ENCODE data around the gene AOPEP. TPM values are rescaled to one million over a fixed set of nuclear protein-coding genes. Genes with fewer than 3 reads are reported as not detected.

The AOPEP gene
- total and polyA plus RNA-seq, 2 of the 13 experiments (the other 11 are each of a cell fraction or from before 2014, with no cell fraction given) = 22.2 to 41.6 TPM

DNA sequence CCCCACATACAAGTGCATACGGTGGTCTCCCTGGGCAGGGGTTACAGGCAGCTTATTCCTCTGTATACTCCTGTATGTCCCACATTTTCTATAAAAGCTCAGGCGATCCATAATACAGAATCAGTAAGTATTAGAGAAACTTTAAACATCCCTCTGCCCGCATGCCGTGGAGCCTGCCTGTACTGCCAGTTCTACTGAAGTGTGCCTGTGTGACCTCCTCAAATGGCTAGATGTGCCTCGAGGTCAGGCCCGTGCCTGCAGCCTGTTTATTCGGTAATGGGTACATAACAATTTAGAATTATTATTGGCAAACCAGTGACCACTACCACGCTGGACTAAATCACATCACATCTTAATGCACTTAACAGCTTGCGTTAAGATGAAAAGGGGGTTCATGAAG lies 400.2 kb downstream of the AOPEP start:
- no peaks in the 10 kb centered on the region for H3K27me3 ChIP-seq (ENCODE audit: control insufficient read depth in 1 of 2, insufficient read depth in 2 of 2, low read length in 2 of 2)
- H3K9ac ChIP-seq (ENCODE audit: insufficient read depth, low read depth, low read length) = no peak overlapping the region
- intact Hi-C loops (cut with micrococcal nuclease; ENCODE audit: unreplicated experiment) (no loop called here), in situ Hi-C loops (cut with HindIII; ENCODE audit: extremely low pct_ligation_motif_present, low pct_unique_long_range_greater_than_20kb) (no loop called here)
- no peak for DNase-seq (ENCODE audit: low spot score)
- ChIA-PET POLR2A (interaction anchor here (1.4 kb wide), 1 partner anchor 119 kb away, joined by 3 read pairs; no protein-coding TSS in a partner anchor), CTCF (ENCODE audit: low intra/inter-chr PET ratio, low total read pairs) (interaction anchor here (1.5 to 2.7 kb wide), 2 partner anchors 445 to 458 kb away, joined by 6 to 14 read pairs; no protein-coding TSS in a partner anchor)
- peaks cover 24% of the 10 kb centered on the region for H3K4me1 ChIP-seq (ENCODE audit: insufficient read depth, low read length)
- no peak for FAIRE-seq
- H3K36me3 ChIP-seq (replicated peaks in 1 of 2; ENCODE audit: control insufficient read depth in 1 of 2, insufficient read depth in 2 of 2, low read length in 2 of 2) = no peaks in the 10 kb centered on the region; a peak in 1 of 5 replicates
- H3K9me3 ChIP-seq (ENCODE audit: low read length) = no peaks in the 10 kb centered on the region
- no peak overlapping the region for H2AFZ ChIP-seq (ENCODE audit: low read length)
- H3K4me2 ChIP-seq (ENCODE audit: low read depth, low read length) = no peak overlapping the region
- no peak for ATAC-seq
- H3K4me3 ChIP-seq (replicated peaks in 1 of 3; ENCODE audit: insufficient read depth in 1 of 3, low read depth in 2 of 3, low read length in 3 of 3) = no peak overlapping the region
- no TSS peak for BruUV-seq (replicated peaks)
- H3K27ac ChIP-seq (ENCODE audit: extremely low read length, insufficient read depth, low read length) = no peak overlapping the region
- H4K20me1 ChIP-seq (ENCODE audit: insufficient read depth, low read length) = no peaks in the 10 kb centered on the region
- 92% methylated on average over 9 of the region's 9 CpGs for WGBS (ENCODE audit: low lambda C conversion rate)
- H3K79me2 ChIP-seq (ENCODE audit: insufficient read depth, low read length) = no peaks in the 10 kb centered on the region
- TF ChIP-seq CCDC6 (CRISPR knock-in tag; IDR thresholded peaks at IDR 0.05) (no peak), GPBP1L1 (CRISPR knock-in tag; IDR thresholded peaks at IDR 0.05) (no peak), ZBTB10 (CRISPR knock-in tag; IDR thresholded peaks at IDR 0.05; ENCODE audit: borderline replicate concordance) (no peak), ZNF556 (CRISPR knock-in tag; IDR thresholded peaks at IDR 0.05; ENCODE audit: borderline replicate concordance) (no peak), RAD21 (CRISPR knock-in tag; IDR thresholded peaks at IDR 0.05) (no peak), ETV5 (CRISPR knock-in tag; IDR thresholded peaks at IDR 0.05; ENCODE audit: borderline replicate concordance) (no peak), SPEN (CRISPR knock-in tag; IDR thresholded peaks at IDR 0.05; ENCODE audit: low read depth) (no peak), ZNF781 (CRISPR knock-in tag; IDR thresholded peaks at IDR 0.05; ENCODE audit: borderline replicate concordance, not compliant biosample characterization) (no peak), HIVEP1 (CRISPR knock-in tag; IDR thresholded peaks at IDR 0.05) (no peak), ZNF101 (CRISPR knock-in tag; IDR thresholded peaks at IDR 0.05; ENCODE audit: borderline replicate concordance, low read depth) (no peak), NFAT5 (CRISPR knock-in tag; IDR thresholded peaks at IDR 0.05) (no peak)
- TF ChIP-seq, protein P1, sequence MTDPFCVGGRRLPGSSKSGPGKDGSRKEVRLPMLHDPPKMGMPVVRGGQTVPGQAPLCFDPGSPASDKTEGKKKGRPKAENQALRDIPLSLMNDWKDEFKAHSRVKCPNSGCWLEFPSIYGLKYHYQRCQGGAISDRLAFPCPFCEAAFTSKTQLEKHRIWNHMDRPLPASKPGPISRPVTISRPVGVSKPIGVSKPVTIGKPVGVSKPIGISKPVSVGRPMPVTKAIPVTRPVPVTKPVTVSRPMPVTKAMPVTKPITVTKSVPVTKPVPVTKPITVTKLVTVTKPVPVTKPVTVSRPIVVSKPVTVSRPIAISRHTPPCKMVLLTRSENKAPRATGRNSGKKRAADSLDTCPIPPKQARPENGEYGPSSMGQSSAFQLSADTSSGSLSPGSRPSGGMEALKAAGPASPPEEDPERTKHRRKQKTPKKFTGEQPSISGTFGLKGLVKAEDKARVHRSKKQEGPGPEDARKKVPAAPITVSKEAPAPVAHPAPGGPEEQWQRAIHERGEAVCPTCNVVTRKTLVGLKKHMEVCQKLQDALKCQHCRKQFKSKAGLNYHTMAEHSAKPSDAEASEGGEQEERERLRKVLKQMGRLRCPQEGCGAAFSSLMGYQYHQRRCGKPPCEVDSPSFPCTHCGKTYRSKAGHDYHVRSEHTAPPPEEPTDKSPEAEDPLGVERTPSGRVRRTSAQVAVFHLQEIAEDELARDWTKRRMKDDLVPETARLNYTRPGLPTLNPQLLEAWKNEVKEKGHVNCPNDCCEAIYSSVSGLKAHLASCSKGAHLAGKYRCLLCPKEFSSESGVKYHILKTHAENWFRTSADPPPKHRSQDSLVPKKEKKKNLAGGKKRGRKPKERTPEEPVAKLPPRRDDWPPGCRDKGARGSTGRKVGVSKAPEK (CRISPR knock-in tag; IDR thresholded peaks at IDR 0.05; ENCODE audit: borderline replicate concordance) = no peak
